IMR-90 (cell line): ENCODE measurements around the gene KIAA1328. TPM values are rescaled to one million over a fixed set of nuclear protein-coding genes. Genes with fewer than 3 reads are reported as not detected.

Experiments used
- ATAC-seq: fragments of 200-7000 bp; cut with Tn5 transposase; 2 replicates; pipeline ENCODE4 v1.9.1; 2020; ENCODE audit warnings: low read depth, mild to moderate bottlenecking, moderate library complexity
- BruUV-seq: library from RNA; stranded (reverse); fragments of 400-500 nt; replicated peaks from 2 replicates; lab custom pipeline; 2021; lab: Mats Ljungman, UMichigan
- CTCF ChIA-PET: fragments of 300-600 bp; formaldehyde crosslinking; extraction: SDS; loops from one replicate; lab custom pipeline; 2021; ENCODE audit warnings: antibody characterized with exemption; lab: Yijun Ruan, JAX
- POLR2A ChIA-PET: fragments of 300-600 bp; sonication (Branson Sonifier 250); formaldehyde crosslinking; loops from one replicate; lab custom pipeline; 2022; ENCODE audit warnings: antibody characterized with exemption; ENCODE audit not compliant: unreplicated experiment; lab: Charles Lee
- DNase-seq: peaks from one replicate; pipeline ENCODE4 v3.0.0; 2013
- H2AFZ ChIP-seq: replicated peaks from 2 replicates; pipeline ENCODE3; 2013; ENCODE audit warnings: low read length, mild to moderate bottlenecking; ENCODE audit not compliant: poor library complexity
- H2AK5ac ChIP-seq: 2 replicates; pipeline ENCODE4 v1.6.1; 2013; ENCODE audit warnings: low read depth, low read length, inconsistent platforms
- H2AK9ac ChIP-seq: replicated peaks from 2 replicates; pipeline ENCODE3; 2013; ENCODE audit warnings: mild to moderate bottlenecking, low read depth, low read length, moderate library complexity; ENCODE audit not compliant: poor library complexity
- H2BK120ac ChIP-seq: 2 replicates; pipeline ENCODE4 v1.6.1; 2013; ENCODE audit warnings: low read depth, low read length, inconsistent platforms
- H2BK15ac ChIP-seq: 3 replicates; pipeline ENCODE4 v1.6.1; 2013; ENCODE audit warnings: low read depth, low read length, inconsistent platforms
- H2BK20ac ChIP-seq: 2 replicates; pipeline ENCODE4 v1.6.1; 2013; ENCODE audit warnings: low read depth, mild to moderate bottlenecking, inconsistent platforms, low read length, moderate library complexity
- H2BK5ac ChIP-seq: 2 replicates; pipeline ENCODE4 v1.6.1; 2013; ENCODE audit warnings: mild to moderate bottlenecking, low read depth, low read length, inconsistent platforms; ENCODE audit not compliant: poor library complexity, severe bottlenecking
- H3K14ac ChIP-seq: replicated peaks from 2 replicates; pipeline ENCODE4 v1.6.1; 2013; ENCODE audit warnings: low read depth, low read length, inconsistent platforms
- H3K18ac ChIP-seq: 2 replicates; pipeline ENCODE4 v1.6.1; 2013; ENCODE audit warnings: low read depth, low read length, control low read depth
- H3K23ac ChIP-seq: 2 replicates; pipeline ENCODE4 v1.6.1; 2013; ENCODE audit warnings: low read depth, low read length, inconsistent platforms
- H3K27ac ChIP-seq: 2 replicates; pipeline ENCODE4 v1.5.1; 2013; ENCODE audit warnings: mild to moderate bottlenecking, control low read depth, low read length; ENCODE audit not compliant: insufficient read depth
- H3K27me3 ChIP-seq: 2 replicates; pipeline ENCODE4 v1.6.1; 2013; ENCODE audit warnings: low read length; ENCODE audit not compliant: control insufficient read depth, insufficient read depth
- H3K36me3 ChIP-seq: 2 replicates; pipeline ENCODE4 v1.6.1; 2013; ENCODE audit warnings: low read length, mixed read lengths; ENCODE audit not compliant: control insufficient read depth, insufficient read depth
- H3K4ac ChIP-seq: 2 replicates; pipeline ENCODE4 v1.6.1; 2013; ENCODE audit warnings: low read depth, low read length, inconsistent platforms
- H3K4me1 ChIP-seq: 2 replicates; pipeline ENCODE4 v1.6.1; 2013; ENCODE audit warnings: low read length, mixed read lengths; ENCODE audit not compliant: control insufficient read depth, insufficient read depth
- H3K4me2 ChIP-seq: 2 replicates; pipeline ENCODE4 v1.6.1; 2013; ENCODE audit warnings: low read depth, mild to moderate bottlenecking, control low read depth, low read length, moderate library complexity
- H3K4me3 ChIP-seq: 2 replicates; pipeline ENCODE4 v1.5.1; 2013; ENCODE audit warnings: low read depth, mild to moderate bottlenecking, control low read depth, low read length, moderate library complexity; ENCODE audit not compliant: insufficient read depth
- H3K56ac ChIP-seq: 2 replicates; pipeline ENCODE4 v1.6.1; 2013; ENCODE audit warnings: low read length, inconsistent platforms; ENCODE audit not compliant: insufficient read depth; ENCODE audit errors: extremely low read depth
- H3K79me1 ChIP-seq, 2 experiments: 2 replicates each; pipeline ENCODE4 v1.6.1; 2013; ENCODE audit warnings: low read length in 2 of 2, inconsistent platforms in 1 of 2, low read depth in 1 of 2
- H3K9ac ChIP-seq: 2 replicates; pipeline ENCODE4 v1.6.1; 2013; ENCODE audit warnings: low read depth, low read length, control low read depth
- H3K9me1 ChIP-seq: 2 replicates; pipeline ENCODE4 v1.6.1; 2013; ENCODE audit warnings: low read length, inconsistent platforms; ENCODE audit not compliant: insufficient read depth
- H3K9me3 ChIP-seq: 2 replicates; pipeline ENCODE4 v1.6.1; 2013; ENCODE audit warnings: low read length; ENCODE audit not compliant: control insufficient read depth, insufficient read depth
- H4K20me1 ChIP-seq: 2 replicates; pipeline ENCODE4 v1.6.1; 2013; ENCODE audit warnings: low read length, inconsistent platforms; ENCODE audit not compliant: insufficient read depth
- H4K5ac ChIP-seq: 2 replicates; pipeline ENCODE4 v1.6.1; 2013; ENCODE audit warnings: mild to moderate bottlenecking, low read depth, low read length, control low read depth
- H4K8ac ChIP-seq, 2 experiments: 2 replicates each; pipeline ENCODE4 v1.6.1; 2013; ENCODE audit warnings: low read depth in 2 of 2, low read length in 2 of 2, control low read depth in 1 of 2, inconsistent platforms in 1 of 2
- H4K91ac ChIP-seq: 2 replicates; pipeline ENCODE4 v1.6.1; 2013; ENCODE audit warnings: low read depth, low read length, inconsistent platforms; ENCODE audit not compliant: insufficient read depth
- BHLHE40 ChIP-seq: fragments of 150-350 bp; IDR thresholded peaks from 2 replicates; pipeline ENCODE4 v1.6.1; 2016; ENCODE audit warnings: mild to moderate bottlenecking, low read depth, low read length
- CEBPB ChIP-seq: IDR thresholded peaks from 2 replicates; pipeline ENCODE4 v1.6.1; 2012; ENCODE audit warnings: low read depth, low read length, improper control_type of control experiment
- CHD1 ChIP-seq: IDR thresholded peaks from 2 replicates; pipeline ENCODE4 v1.6.1; 2012; ENCODE audit warnings: low read depth, low read length, improper control_type of control experiment
- NFE2L2 ChIP-seq: fragments of 150-350 bp; IDR thresholded peaks from 2 replicates; pipeline ENCODE4 v1.6.1; 2016; ENCODE audit warnings: low read depth, mild to moderate bottlenecking, low read length
- RAD21 ChIP-seq: IDR thresholded peaks from 2 replicates; pipeline ENCODE4 v1.6.1; 2012; ENCODE audit warnings: low read length, improper control_type of control experiment
- RFX5 ChIP-seq: IDR thresholded peaks from 2 replicates; pipeline ENCODE4 v1.8.0; 2012; ENCODE audit warnings: low read depth, mild to moderate bottlenecking, low read length, moderate library complexity
- SMC3 ChIP-seq: fragments of 150-350 bp; IDR thresholded peaks from 2 replicates; pipeline ENCODE4 v1.6.1; 2016; ENCODE audit warnings: low read depth, mild to moderate bottlenecking, antibody characterized with exemption, low read length, moderate library complexity
- WGBS, 2 experiments: methylation state at CpG; one replicate each; pipeline versions ENCODE4 v1.1.5 to v1.1.7; 2013; ENCODE audit warnings: missing lambda C conversion rate in 2 of 2; ENCODE audit not compliant: insufficient read length in 1 of 2; ENCODE audit errors: extremely low coverage in 2 of 2; 5-methylcytosine and 5-hydroxymethylcytosine counted together
- dilution Hi-C: fragments of 300-500 bp; cut with HindIII; formaldehyde crosslinking; loops from one replicate; pipeline ENCODE4 v1.14.3; 2018; ENCODE audit warnings: low sequenced_read_pairs; ENCODE audit not compliant: unreplicated experiment
- in situ Hi-C: fragments of 300-500 bp; cut with MboI; formaldehyde crosslinking; loops from 3 replicates; pipeline ENCODE4 v1.14.3; 2019; ENCODE audit warnings: low sequenced_read_pairs, inconsistent platforms, mixed read lengths
- intact Hi-C: fragments of 100-400 bp; cut with micrococcal nuclease; formaldehyde crosslinking; loops from 2 replicates; pipeline ENCODE4 v1.10.0; 2022
- polyA plus RNA-seq, 3 experiments: library from polyadenylated mRNA; depleted of rRNA; stranded (reverse); fragments of >200 nt; gene quantifications; 2 replicates each; pipeline ENCODE4 v1.2.3, GENCODE V29; 2012; ENCODE audit warnings: low replicate concordance in 1 of 3
- total RNA-seq: library from RNA; depleted of rRNA; stranded (reverse); fragments of >200 nt; gene quantifications from 2 replicates; pipeline ENCODE4 v1.2.3, GENCODE V29; 2012
- TF ChIP-seq, protein P1 (sequence below): fragments of 150-350 bp; IDR thresholded peaks from 2 replicates; pipeline ENCODE4 v1.6.1; 2016; ENCODE audit warnings: low read depth, mild to moderate bottlenecking, low read length, moderate library complexity, borderline replicate concordance
- TF ChIP-seq, protein P2 (sequence below): fragments of 150-350 bp; IDR thresholded peaks from 2 replicates; pipeline ENCODE4 v1.6.1; 2017; ENCODE audit warnings: mild to moderate bottlenecking, antibody characterized with exemption, low read length, low read depth

KIAA1328 gene
- total and polyA plus RNA-seq, 2 of the 4 experiments (the other 2 are of a cell fraction) = 2.4 to 7.0 TPM

DNA sequence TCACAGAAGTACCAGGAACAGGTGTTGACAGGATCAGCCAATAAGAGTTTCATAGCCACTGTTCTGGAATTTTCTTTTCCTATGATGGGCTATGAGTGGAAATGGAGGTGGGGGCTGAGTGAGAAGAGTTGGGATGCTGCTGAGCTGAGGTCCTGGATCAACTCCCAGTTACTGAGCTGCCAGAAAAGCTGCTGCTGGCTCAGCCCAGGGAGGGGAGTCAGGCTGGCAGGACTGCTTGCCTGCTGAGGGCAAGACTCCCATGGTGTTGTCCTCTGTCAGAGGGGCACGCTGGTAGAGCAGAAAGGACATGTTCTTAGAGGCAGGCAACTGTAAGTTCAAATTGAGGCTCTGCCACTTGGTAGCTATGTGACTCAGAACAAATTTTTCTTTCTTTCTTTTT is 11.9 kb upstream of the KIAA1328 start:
- POLR2A ChIA-PET = interaction anchor here (0.6 kb wide), 1 partner anchor 89 kb away, joined by 3 read pairs; no protein-coding TSS in a partner anchor
- H3K23ac ChIP-seq = no peak overlapping the region
- no peaks in the 10 kb centered on the region for H4K20me1 ChIP-seq
- no peak overlapping the region for H3K9ac ChIP-seq
- WGBS, 2 experiments = no CpG with 5 or more reads among the region's 1 CpG
- H4K5ac ChIP-seq = no peak overlapping the region
- H2AK9ac ChIP-seq = no peak overlapping the region
- intact Hi-C loops (no loop called here), in situ Hi-C loops (no loop called here), dilution Hi-C loops (no loop called here)
- no peak overlapping the region for H2BK5ac ChIP-seq
- H3K4ac ChIP-seq = no peak overlapping the region
- no peak overlapping the region for H3K4me3 ChIP-seq
- CTCF ChIA-PET = interaction anchor here (0.7 to 1.9 kb wide), 2 partner anchors 8 to 518 kb away, joined by 4 to 7 read pairs; no protein-coding TSS in a partner anchor
- DNase-seq (no peak), ATAC-seq (peak; percentile 19; the same call in 1 of the 2 replicates)
- no peak overlapping the region for H3K27ac ChIP-seq
- no peak overlapping the region for H3K14ac ChIP-seq
- no peak overlapping the region for H2BK20ac ChIP-seq
- H2BK15ac ChIP-seq = no peak overlapping the region
- H2BK120ac ChIP-seq = no peak overlapping the region
- no peak overlapping the region for H2AFZ ChIP-seq
- no peak overlapping the region for H4K91ac ChIP-seq
- H2AK5ac ChIP-seq = no peak overlapping the region
- no peak overlapping the region for H3K4me2 ChIP-seq
- H3K56ac ChIP-seq = no peak overlapping the region
- peaks cover 12% of the 10 kb centered on the region for H3K36me3 ChIP-seq
- H3K9me3 ChIP-seq = no peaks in the 10 kb centered on the region
- H3K18ac ChIP-seq = no peak overlapping the region
- BruUV-seq = no TSS peak
- no peak for TF ChIP-seq NFE2L2
- TF ChIP-seq, protein P1, sequence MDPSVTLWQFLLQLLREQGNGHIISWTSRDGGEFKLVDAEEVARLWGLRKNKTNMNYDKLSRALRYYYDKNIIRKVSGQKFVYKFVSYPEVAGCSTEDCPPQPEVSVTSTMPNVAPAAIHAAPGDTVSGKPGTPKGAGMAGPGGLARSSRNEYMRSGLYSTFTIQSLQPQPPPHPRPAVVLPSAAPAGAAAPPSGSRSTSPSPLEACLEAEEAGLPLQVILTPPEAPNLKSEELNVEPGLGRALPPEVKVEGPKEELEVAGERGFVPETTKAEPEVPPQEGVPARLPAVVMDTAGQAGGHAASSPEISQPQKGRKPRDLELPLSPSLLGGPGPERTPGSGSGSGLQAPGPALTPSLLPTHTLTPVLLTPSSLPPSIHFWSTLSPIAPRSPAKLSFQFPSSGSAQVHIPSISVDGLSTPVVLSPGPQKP = no peak
- TF ChIP-seq, protein P2, sequence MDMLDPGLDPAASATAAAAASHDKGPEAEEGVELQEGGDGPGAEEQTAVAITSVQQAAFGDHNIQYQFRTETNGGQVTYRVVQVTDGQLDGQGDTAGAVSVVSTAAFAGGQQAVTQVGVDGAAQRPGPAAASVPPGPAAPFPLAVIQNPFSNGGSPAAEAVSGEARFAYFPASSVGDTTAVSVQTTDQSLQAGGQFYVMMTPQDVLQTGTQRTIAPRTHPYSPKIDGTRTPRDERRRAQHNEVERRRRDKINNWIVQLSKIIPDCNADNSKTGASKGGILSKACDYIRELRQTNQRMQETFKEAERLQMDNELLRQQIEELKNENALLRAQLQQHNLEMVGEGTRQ = no peak
- TF ChIP-seq RFX5 = no peak
- TF ChIP-seq BHLHE40 = no peak
- no peak for TF ChIP-seq RAD21
- no peak for TF ChIP-seq CEBPB
- TF ChIP-seq SMC3 = no peak
- no peak for TF ChIP-seq CHD1
- no peaks in the 10 kb centered on the region for H3K9me1 ChIP-seq
- H3K27me3 ChIP-seq = no peaks in the 10 kb centered on the region
- peaks cover 8% of the 10 kb centered on the region for H3K4me1 ChIP-seq
- no peak overlapping the region for H4K8ac ChIP-seq
- peaks cover 19 to 22% of the 10 kb centered on the region in 2 experiments for H3K79me1 ChIP-seq
